Measurements from ENCODE around the gene CCDC137.

Gene CCDC137

DNA sequence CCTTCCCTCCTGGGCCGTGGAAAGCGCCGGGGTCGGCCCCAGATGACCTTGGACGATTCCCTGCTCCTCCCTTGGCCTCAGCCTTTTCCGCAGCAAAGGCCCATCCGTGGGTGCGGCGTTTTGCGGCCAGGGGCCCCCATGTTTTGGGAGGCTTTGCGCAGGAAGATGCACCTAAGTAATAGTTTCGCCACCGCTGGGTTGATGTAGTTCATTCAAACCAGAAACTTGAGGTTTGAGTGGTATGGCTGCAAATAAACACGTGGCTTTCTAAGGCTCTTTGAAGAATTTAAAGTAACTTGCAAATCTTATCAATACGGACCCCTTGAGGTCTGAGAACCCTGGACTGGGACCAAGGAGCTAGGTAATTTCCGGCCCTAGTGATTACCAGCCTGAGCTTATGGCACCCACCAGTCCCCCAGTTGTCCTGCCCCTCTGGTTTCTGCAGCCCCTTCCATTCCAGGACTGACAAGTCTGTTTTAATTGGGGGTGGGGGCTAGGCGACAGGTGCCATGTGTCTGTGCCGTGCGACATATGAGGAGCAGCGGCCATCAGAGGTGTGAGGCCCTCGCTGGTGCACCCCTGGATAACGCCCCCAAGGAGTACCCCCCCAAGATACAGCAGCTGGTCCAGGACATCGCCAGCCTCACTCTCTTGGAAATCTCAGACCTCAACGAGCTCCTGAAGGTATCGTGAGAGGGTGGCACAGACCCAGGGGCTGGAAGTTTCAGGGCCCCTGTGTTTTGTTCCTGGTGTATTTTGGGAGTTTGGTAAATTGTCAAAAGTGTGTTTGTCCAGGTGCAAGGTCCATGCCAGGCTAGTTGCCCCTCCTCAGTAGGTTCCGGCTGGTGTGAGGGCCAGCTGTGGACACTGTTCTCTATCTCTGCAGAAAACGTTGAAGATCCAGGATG is 37.5 kb downstream of the CCDC137 start:
- ChIA-PET POLR2A (interaction anchor here (0.6 to 1.9 kb wide), 7 partner anchors 8 to 197 kb away, joined by 3 to 26 read pairs (median 4); partner anchors contain the start of genes ARL16, HGS and SLC25A10), CTCF (interaction anchor here (1.0 to 1.5 kb wide), 3 partner anchors 9 to 103 kb away, joined by 3 to 5 read pairs (median 3); no protein-coding TSS in a partner anchor)
- TF ChIP-seq, protein P1, sequence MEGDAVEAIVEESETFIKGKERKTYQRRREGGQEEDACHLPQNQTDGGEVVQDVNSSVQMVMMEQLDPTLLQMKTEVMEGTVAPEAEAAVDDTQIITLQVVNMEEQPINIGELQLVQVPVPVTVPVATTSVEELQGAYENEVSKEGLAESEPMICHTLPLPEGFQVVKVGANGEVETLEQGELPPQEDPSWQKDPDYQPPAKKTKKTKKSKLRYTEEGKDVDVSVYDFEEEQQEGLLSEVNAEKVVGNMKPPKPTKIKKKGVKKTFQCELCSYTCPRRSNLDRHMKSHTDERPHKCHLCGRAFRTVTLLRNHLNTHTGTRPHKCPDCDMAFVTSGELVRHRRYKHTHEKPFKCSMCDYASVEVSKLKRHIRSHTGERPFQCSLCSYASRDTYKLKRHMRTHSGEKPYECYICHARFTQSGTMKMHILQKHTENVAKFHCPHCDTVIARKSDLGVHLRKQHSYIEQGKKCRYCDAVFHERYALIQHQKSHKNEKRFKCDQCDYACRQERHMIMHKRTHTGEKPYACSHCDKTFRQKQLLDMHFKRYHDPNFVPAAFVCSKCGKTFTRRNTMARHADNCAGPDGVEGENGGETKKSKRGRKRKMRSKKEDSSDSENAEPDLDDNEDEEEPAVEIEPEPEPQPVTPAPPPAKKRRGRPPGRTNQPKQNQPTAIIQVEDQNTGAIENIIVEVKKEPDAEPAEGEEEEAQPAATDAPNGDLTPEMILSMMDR (IDR thresholded peaks at IDR 0.05; ENCODE audit: insufficient read depth, low read length, missing control alignments), result no peak
- H3K4me3 ChIP-seq (ENCODE audit: low read depth, low read length), result peak overlapping the region; percentile 86
- DNase-seq (ENCODE audit: low read depth, low spot score), result no peak

DNA sequence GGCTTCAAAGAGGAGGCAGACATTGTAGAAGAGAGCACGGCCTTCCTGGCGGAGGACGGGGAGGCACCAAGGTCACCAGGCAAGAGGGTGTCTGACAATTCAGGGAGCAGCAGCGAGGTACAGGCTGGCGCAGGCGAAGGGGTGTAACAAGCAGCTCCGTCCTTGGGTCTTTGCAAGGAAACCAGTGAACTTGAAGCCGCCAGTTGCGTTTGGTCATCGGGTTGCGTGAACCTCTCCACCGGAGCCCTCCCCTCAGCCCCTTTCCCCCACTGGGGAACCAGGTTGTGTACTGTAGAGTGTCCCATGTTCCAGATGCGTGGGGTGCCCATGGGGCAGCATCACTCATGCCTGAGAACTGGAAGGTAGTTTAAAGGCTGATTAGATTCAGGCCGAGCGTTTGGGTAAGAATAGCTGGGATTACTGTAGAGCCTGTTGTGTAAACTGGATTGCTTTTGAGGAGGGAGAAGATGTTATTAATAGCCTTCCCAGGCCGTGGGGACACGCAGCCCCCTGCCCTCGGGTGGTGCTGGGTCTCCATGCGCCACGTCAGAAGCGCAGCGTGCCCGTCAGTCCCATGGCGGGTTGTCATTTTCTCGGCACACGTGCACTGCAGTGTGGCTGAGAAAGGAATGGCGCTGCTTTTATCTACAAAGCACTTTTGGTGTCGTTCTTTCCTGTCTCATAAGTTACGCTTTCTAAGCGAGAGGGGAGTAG is 39.1 kb downstream of the CCDC137 start:
- CTCF ChIA-PET, result interaction anchor here (0.8 to 1.5 kb wide), 2 partner anchors 26 to 105 kb away, joined by 3 read pairs; no protein-coding TSS in a partner anchor
- no peak for DNase-seq (ENCODE audit: low read depth, low spot score)
- H3K4me3 ChIP-seq (ENCODE audit: low read depth, low read length), result no peak overlapping the region
- TF ChIP-seq, protein P1 (IDR thresholded peaks at IDR 0.05; ENCODE audit: insufficient read depth, low read length, missing control alignments), result no peak
- POLR2A ChIA-PET, result no interaction called here

DNA sequence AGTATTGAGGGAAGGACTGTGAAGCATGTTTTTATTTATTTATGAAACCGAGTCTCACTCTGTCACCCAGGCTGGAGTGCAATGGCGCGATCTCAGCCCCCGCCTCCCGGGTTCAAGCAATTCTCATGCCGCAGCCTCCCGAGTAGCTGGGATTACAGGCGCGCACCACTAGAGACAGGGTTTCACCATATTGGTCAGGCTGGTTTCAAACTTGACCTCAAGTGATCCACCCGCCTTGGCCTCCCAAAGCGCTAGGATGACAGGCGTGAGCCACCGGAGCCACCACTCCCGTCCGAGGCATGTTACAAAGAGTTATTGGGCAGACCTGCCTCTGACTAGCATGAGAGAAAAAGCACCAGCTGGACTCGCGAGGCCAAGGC is 39.7 kb downstream of the CCDC137 start:
- POLR2A ChIA-PET, result no interaction called here
- H3K4me3 ChIP-seq (ENCODE audit: low read depth, low read length), result no peak overlapping the region
- no peak for DNase-seq (ENCODE audit: low read depth, low spot score)
- TF ChIP-seq, protein P1 (IDR thresholded peaks at IDR 0.05; ENCODE audit: insufficient read depth, low read length, missing control alignments), result no peak
- CTCF ChIA-PET, result interaction anchor here (0.8 kb wide), 1 partner anchor 27 kb away, joined by 3 read pairs; no protein-coding TSS in a partner anchor

DNA sequence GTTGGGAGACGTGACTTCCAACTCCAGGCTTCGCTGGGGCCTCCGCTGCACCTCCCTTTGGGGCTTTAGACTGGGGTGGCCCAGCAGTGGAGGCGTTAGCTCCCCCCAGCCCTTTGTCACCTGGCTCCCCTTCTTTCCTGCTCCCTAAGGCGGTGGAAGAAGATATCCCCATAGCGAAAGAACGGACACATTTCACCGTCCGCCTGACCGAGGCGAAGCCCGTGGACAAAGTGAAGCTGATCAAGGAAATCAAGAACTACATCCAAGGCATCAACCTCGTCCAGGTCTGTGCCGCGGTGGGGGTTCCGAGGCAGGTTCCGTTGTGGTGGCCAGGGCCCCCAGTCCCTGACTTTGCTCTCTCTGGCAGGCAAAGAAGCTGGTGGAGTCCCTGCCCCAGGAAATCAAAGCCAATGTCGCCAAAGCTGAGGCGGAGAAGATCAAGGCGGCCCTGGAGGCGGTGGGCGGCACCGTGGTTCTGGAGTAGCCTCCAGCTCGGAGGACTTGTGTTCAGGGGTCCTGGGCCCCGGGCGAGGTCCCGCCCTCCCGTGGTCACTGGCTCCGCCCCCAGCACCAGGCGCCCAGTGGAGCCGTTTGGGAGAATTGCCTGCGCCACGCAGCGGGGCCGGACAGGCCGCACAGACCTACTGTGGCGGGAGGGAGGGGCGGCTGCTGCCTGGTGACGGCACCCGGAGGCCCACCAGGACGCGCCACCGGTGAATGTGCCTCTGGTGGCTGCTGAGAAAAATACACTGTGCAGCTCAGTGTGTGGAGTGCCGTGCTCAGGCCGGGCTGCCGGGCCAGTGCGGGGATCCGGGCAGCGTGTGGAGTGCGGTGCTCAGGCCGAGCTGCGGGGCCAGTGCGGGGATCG is 40.5 kb downstream of the CCDC137 start:
- TF ChIP-seq, protein P1 (IDR thresholded peaks at IDR 0.05; ENCODE audit: insufficient read depth, low read length, missing control alignments), result no peak
- POLR2A ChIA-PET, result no interaction called here
- no peak overlapping the region for H3K4me3 ChIP-seq (ENCODE audit: low read depth, low read length)
- CTCF ChIA-PET, result no interaction called here
- no peak for DNase-seq (ENCODE audit: low read depth, low spot score)

DNA sequence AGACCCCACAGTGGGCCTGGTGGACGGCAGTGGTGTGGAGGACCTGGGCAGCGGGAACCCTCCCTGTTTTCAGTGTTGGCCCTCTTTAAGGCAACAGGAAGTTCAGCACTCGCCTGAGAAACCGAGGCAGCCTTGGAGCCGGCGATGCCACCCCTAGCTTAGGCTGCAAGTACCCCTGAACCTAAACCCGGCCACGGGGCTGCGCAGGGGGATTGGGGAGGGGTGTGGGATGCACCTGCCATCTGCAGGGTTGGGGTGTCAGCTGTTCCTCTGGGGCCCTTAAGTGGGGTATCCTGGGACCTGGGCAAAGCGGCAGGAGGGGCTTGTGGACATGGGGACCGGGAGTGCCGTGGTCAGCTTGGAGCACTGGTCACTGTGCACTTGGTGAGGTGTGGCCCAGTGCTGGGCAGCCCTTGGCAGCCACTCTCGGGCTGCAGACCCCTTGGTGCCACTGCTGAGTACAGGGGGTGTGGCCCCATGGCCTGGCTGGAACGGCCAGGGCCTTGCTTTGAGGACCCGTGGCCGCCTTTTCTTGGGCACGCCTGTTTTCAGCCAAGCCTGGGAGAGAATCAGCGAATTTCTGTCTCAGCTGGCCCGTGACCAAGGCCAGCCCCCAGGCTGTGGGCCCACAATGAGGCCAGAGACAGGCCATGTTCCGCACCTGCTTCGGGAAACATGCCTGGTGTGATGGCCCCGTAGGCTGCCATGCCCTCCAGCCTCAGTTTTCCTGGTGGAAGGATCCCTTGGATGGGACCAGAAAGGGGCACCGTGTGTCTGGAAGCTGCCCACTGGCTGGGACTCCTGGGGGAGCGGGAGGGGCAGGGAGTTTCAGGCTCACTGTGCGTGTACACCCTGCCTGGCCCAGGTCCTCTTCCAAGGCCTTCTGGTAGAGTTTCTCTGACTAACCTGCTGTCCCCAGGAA is 41.4 kb downstream of the CCDC137 start:
- POLR2A ChIA-PET, result no interaction called here
- TF ChIP-seq, protein P1 (IDR thresholded peaks at IDR 0.05; ENCODE audit: insufficient read depth, low read length, missing control alignments), result no peak
- no peak for DNase-seq (ENCODE audit: low read depth, low spot score)
- H3K4me3 ChIP-seq (ENCODE audit: low read depth, low read length), result no peak overlapping the region
- CTCF ChIA-PET, result no interaction called here
